Thyroid gland (tissue), 4 donors: Measurements from ENCODE around the gene STK11IP.

Source experiments
- POLR2A ChIP-seq, 2 donors: fragments of 450-650 bp; IDR thresholded peaks; one replicate each; pipeline ENCODE4 v1.6.1; 2017; ENCODE audit warnings: antibody characterized with exemption in 2 of 2, mild to moderate bottlenecking in 2 of 2, moderate library complexity in 1 of 2
- TF ChIP-seq, protein P1 (sequence below), 6 experiments: fragments of 200-600 bp in 3 of 6; fragments of 450-650 bp in 3 of 6; sonication (generic) in 3 of 6; IDR thresholded peaks; one replicate each; pipeline ENCODE4 v1.5.1; 2016 to 2019; ENCODE audit warnings: antibody characterized with exemption in 6 of 6, mild to moderate bottlenecking in 2 of 6, inconsistent platforms in 1 of 6, moderate library complexity in 1 of 6

DNA sequence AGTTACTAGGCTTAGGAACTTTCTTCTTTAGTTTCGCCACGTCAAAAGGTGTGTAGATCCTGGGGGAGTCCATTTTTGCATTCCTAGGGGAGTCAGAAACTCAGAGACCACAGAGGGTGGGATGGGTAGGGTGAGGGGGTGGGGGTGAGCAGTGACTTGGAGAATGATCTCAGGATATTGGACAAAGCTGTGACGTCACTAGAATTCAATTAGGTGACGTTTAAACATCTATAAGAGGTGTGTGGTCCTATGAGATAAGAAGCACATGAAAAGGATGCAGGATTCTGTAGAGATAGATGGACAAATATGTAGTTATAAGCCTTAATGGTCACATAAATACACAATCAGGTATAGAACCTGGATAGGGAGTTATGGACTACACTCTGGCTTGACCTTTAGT, 51.3 kb downstream of the STK11IP start:
- TF ChIP-seq, protein P1, sequence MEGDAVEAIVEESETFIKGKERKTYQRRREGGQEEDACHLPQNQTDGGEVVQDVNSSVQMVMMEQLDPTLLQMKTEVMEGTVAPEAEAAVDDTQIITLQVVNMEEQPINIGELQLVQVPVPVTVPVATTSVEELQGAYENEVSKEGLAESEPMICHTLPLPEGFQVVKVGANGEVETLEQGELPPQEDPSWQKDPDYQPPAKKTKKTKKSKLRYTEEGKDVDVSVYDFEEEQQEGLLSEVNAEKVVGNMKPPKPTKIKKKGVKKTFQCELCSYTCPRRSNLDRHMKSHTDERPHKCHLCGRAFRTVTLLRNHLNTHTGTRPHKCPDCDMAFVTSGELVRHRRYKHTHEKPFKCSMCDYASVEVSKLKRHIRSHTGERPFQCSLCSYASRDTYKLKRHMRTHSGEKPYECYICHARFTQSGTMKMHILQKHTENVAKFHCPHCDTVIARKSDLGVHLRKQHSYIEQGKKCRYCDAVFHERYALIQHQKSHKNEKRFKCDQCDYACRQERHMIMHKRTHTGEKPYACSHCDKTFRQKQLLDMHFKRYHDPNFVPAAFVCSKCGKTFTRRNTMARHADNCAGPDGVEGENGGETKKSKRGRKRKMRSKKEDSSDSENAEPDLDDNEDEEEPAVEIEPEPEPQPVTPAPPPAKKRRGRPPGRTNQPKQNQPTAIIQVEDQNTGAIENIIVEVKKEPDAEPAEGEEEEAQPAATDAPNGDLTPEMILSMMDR (IDR thresholded peaks at IDR 0.05), result no peak
- no peak for TF ChIP-seq POLR2A (IDR thresholded peaks at IDR 0.05)
